NCI-H226 (cell line): Measurements from ENCODE around the gene LSM14A.
"Not testable (repeated sequence)": the region's sequence is repeated elsewhere in the genome, so short reads cannot be mapped to it uniquely, and the experiment has no call there.

Source experiments
- DNase-seq: peaks from one replicate; pipeline ENCODE4 v3.0.0-alpha.2; 2015

LSM14A gene

DNA sequence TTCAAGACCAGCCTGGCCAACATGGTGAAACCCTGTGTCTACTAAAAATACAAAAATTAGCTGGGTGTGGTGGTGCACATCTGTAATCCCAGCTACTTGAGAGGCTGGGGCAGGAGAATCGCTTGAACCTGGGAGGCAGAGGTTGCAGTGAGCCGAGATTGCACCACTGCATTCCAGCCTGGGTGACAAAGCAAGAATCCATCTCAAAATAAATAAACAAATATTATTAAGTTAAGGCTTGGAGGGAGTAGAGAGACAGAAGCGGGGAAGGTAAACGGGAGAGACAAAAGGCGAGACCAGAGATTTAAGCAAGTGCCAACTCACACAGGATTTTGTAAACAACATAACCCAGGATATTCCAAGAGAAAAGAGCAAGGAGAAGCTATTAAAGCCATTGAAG is 12.8 kb upstream of the LSM14A start:
- DNase-seq = not testable (repeated sequence)

DNA sequence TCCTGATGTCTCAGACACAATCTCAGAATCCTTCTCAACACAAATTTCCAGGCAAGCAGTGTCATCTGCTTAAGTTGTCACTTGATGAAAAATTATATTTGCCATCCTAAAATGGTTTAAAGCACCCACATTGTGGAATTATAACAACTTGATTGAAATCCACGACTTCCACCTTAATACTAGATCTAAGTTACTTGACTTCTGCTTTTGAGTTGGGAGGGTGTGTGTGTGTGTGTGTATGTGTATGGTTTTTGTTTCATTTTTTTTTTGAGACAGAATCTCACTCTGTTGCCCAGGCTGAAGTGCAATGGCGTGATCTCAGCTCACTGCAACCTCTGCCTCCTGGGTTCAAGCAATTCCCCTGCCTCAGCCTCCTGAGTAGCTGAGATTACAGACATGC is 10.4 kb upstream of the LSM14A start:
- DNase-seq = not testable (repeated sequence)

DNA sequence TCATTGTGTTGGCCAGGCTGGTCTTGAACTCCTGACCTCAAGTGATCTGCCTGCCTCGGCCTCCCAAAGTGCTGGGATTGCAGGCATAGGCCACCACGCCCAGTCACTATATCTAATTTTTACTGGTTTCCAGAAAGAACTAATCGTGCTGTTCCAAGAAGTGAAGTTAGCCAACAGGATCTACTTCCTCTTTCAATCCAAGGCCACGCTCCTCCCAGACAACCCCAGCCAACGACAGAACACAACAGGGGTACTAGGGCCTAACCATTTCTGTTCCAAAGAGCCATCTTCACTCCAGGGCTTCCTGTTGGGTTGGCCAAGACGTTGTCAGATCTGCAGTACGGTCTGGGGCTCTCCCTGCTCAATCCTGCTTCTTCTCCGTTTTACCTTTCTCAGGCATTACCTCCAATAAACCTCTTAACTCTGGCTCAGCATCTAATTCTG is 7.0 kb upstream of the LSM14A start:
- no peak for DNase-seq

GRCh38 chr19:34169475-34170199 is 2.7 kb upstream of the LSM14A start:
- DNase-seq = not testable (repeated sequence)

DNA sequence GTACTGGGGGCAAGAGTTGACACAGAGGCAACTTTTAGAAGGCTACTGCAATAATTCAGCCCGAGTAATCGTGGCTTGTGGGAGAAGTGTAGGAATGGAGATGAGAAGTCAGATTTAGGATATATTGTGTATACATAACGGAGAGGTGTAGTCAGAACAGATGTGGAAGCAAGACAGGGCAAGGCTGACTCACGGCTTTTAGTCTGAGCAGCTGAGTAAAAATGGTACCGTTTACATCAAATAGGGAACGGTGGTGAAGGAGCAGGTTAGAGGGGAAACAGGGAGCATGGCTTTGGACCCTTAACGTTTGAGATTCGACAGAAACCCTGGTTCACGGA is 796 bp upstream of the LSM14A start:
- DNase-seq = peak; percentile 11

- no peak for DNase-seq
Measured at GRCh38 chr19:34172661-34173192, 423 bp downstream of the LSM14A start.

DNA sequence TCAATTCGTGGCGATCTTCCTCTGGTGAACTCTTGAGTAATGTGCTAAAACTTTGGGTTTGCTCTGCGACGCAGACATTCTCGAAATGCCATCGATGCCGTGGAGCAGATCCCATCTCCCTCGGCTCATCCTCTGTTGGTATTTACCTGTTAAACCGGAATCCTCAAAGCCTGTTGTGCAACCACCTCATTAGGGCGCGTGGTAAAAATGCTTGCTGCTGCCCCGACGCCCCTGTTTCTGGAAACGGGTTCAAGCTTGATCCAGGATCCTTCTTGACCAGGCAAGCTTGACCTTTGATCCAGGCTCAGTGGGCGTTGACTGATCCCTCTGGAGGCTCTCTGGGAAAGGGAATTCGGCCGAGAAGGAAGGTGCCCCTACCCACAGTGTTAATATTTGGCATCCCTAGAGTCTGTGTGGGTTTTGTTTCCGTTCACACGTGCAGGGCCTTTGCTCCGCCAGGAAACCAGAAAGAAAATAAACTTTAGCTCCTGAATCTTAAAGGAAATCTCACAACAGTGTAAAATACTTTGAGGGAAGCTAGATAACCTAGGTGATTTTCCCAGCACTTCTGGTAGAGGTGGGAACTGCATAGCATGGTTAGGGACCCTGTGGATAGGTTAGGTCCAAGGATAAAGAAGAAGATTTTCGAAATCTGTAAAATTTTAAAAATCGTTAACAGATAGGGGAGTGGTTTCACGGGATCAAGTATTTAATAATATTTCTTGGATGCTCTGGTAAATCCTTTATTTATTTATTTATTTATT is 1.1 kb downstream of the LSM14A start:
- peak; percentile 32 for DNase-seq

DNA sequence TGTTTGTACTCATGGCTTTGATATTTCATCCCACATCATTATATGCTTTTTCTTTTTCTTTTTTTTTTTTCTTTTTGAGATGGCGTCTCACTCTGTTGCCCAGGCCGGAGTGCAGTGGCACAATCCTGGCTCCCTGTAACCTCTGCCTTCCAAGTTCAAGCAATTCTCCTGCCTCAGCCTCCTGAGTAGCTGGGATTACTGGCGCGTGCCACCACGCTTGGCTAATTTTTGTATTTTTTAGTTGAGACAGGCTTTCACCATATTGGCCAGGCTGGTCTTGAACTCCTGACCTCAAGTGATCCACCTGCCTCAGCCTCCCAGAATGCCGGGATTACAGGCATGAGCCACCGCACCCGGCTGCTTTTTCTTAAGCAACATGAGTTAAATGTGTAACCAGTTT is 2.9 kb downstream of the LSM14A start:
- not testable (repeated sequence) for DNase-seq

DNA sequence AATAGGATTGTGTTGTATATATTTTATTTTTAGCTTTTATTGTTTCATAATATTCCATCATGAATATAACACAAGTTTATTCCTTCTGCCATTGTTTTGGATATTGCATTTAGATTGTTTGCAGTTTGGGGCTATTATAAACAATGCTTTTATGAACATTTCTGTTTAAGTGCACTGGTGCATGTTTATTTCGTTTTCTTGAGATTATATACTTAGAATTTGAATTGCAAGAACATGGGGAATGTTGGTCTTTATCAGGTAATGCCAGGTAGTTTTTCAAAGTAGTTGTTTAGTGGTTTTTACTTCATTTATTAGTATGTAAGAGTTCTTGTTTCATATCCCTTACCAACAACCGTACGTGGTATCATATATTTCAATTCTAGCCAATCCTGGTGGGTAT is 4.3 kb downstream of the LSM14A start:
- DNase-seq = no peak

DNA sequence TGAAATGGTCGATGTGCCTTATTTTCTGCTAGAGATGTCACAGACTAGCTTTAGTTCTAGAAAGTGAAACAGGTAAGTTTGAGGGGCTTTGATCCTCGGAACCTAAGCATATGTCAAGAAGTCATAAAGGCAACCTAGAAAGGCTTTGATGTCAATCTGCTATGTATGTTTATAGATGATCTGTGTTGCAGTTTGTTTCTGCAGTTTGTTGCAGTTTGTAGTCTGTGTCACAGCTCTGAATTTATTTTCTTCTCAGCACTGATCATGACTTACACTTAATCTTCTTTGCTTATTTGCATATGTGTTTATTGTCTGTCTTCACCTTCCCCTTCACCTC is 5.9 kb downstream of the LSM14A start:
- no peak for DNase-seq

GRCh38 chr19:34179066-34179465 is 6.8 kb downstream of the LSM14A start:
- DNase-seq = no peak

DNA sequence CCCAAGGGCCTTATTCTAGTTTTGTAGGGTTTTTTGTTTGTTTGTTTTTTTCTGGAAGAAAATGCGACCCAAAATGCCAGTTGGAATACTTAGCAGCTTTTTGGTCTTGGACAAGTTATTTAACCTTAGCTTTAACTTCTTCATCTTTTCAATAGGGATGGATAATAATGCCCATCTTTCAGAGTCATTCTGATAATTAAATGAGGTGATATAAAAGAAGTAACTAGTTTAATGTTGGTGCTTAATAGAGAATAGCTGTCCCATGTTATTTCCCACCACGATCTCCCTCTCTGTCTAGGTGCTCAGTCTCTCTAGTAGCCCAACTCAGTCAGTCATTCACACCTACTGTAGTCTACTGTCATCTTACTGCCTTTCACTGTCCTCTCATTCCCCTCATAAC is 8.0 kb downstream of the LSM14A start:
- no peak for DNase-seq

- no peak for DNase-seq
Measured at GRCh38 chr19:34180709-34181108, 8.4 kb downstream of the LSM14A start.

- peak; percentile 89 for DNase-seq
Measured at GRCh38 chr19:34181111-34181864, 9.0 kb downstream of the LSM14A start.

GRCh38 chr19:34182125-34182524 is 9.8 kb downstream of the LSM14A start:
- DNase-seq = no peak

GRCh38 chr19:34184880-34185491 is 12.7 kb downstream of the LSM14A start:
- no peak for DNase-seq

DNA sequence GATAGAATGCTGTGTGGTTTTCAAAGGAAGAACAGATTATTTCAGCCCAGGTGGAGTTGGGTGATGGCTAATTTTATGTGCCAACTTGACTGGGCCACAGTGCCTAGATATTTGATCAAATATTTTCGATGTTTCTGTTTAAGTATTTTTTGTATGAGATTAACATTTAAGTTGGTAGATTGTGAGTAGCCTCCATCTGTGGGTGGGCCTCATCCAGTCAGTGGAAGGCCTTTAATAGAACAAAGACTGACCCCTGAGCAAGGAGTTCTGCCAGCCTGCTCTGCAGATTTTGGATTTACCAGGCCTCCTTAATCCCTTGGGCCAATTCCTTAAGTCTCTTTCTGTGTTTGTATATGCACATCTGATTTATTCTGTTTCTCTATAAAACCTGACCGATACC is 13.9 kb downstream of the LSM14A start:
- DNase-seq = no peak

DNA sequence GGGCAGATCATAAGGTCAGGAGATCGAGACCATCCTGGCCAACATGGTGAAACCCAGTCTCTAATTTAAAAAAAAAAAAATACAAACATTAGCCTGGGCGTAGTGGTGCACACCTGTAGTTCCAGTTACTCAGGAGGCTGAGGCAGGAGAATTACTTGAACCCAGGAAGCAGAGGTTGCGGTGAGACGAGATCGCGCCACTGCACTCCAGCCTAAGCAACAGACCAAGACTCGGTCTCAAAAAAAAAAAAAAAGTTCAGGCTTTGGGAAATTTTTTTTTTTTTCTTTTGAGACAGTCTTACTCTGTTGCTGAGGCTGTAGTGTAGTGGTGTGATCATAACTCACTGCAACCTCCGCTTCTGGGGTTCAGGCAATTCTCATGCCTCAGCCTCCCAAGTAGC is 14.7 kb downstream of the LSM14A start:
- no peak for DNase-seq

- no peak for DNase-seq
Measured at GRCh38 chr19:34188408-34188807, 16.1 kb downstream of the LSM14A start.

GRCh38 chr19:34189199-34189916 is 17.1 kb downstream of the LSM14A start:
- no peak for DNase-seq

DNA sequence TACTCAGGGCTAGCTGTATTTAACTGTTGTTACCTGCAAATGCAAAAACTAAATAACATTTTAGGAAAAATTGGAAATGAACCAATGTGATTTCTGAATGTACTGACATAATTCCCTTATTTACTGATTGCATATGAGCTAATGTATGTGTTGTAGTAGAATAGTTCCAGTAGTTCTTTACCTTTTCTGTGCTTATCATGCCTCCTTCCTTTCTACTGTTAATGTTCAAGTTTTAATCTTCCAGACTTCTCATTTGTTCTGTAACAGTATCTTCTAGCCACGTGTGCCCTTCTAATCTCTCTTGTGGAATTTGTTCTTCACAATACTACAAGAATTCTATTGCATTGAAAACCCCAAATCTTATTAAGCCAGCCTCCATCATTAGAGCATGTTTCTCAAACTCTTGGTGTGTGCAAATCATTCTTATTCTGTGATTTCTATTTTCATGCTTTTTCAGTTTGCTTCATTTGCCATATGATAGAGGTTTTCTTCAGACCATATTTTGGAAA is 17.7 kb downstream of the LSM14A start:
- no peak for DNase-seq

GRCh38 chr19:34191355-34191962 is 19.2 kb downstream of the LSM14A start:
- DNase-seq = no peak
